Thymus (tissue), 11 donors: ENCODE measurements around the gene MS4A7. TPM values are rescaled to one million over a fixed set of nuclear protein-coding genes. Genes with fewer than 3 reads are reported as not detected.

Source experiments
- DNase-seq, 9 donors: peaks; one replicate each; pipeline ENCODE4 v3.0.0-alpha.2; 2013; ENCODE audit warnings: low spot score in 9 of 9, low read depth in 6 of 9, missing footprints in 1 of 9
- H3K27ac ChIP-seq, 2 donors: one replicate each; pipeline ENCODE4 v1.5.1; 2013; ENCODE audit warnings: control low read depth in 1 of 2, low read depth in 1 of 2, low read length in 1 of 2, mild to moderate bottlenecking in 1 of 2, moderate library complexity in 1 of 2
- H3K27me3 ChIP-seq, 2 donors: one replicate each; pipeline ENCODE4 v1.5.1; 2013; ENCODE audit warnings: low read length in 1 of 2; ENCODE audit not compliant: control insufficient read depth in 2 of 2, insufficient read depth in 1 of 2
- H3K36me3 ChIP-seq, 2 donors: one replicate each; pipeline ENCODE4 v1.5.1; 2013; ENCODE audit warnings: low read length in 1 of 2, mild to moderate bottlenecking in 1 of 2, moderate library complexity in 1 of 2; ENCODE audit not compliant: control insufficient read depth in 2 of 2, insufficient read depth in 2 of 2
- H3K4me1 ChIP-seq, 2 donors: one replicate each; pipeline ENCODE4 v1.5.1; 2013; ENCODE audit warnings: low read length in 2 of 2; ENCODE audit not compliant: control insufficient read depth in 2 of 2, insufficient read depth in 2 of 2
- H3K4me3 ChIP-seq, 2 donors: one replicate each; pipeline ENCODE4 v1.5.1; 2013; ENCODE audit warnings: low read length in 2 of 2, control low read depth in 1 of 2, mild to moderate bottlenecking in 1 of 2
- H3K9me3 ChIP-seq, 2 donors: one replicate each; pipeline ENCODE4 v1.5.1; 2013; ENCODE audit warnings: low read length in 1 of 2, mild to moderate bottlenecking in 1 of 2; ENCODE audit not compliant: control insufficient read depth in 2 of 2, insufficient read depth in 1 of 2
- WGBS: extraction: QIAGEN DNeasy Blood & Tissue Kit; methylation state at CpG from one replicate; pipeline ENCODE4 v1.1.7; 2013; 5-methylcytosine and 5-hydroxymethylcytosine counted together
- polyA plus RNA-seq: library from polyadenylated mRNA; stranded (reverse); fragments of 200-250 nt; gene quantifications from one replicate; pipeline ENCODE4 v1.2.3, GENCODE V29; 2013
- total RNA-seq: library from RNA; stranded (reverse); fragments of 120-200 nt; gene quantifications from one replicate; pipeline ENCODE4 v1.2.4, GENCODE V29; 2013
- donor health status: healthy.

Gene MS4A7
- total and polyA plus RNA-seq, 2 donors = 13.4 to 21.8 TPM

- no peak for DNase-seq
- no peak overlapping the region for H3K4me3 ChIP-seq
- no peaks in the 10 kb centered on the region for H3K27me3 ChIP-seq
- no peaks in the 10 kb centered on the region for H3K9me3 ChIP-seq
- H3K4me1 ChIP-seq = no peaks in the 10 kb centered on the region
- no peak overlapping the region for H3K27ac ChIP-seq
- no peaks in the 10 kb centered on the region for H3K36me3 ChIP-seq
- 59% methylated on average over 2 of the region's 2 CpGs for WGBS
Observed at GRCh38 chr11:60367009-60367408, 11.3 kb upstream of the MS4A7 start.

- H3K27me3 ChIP-seq = no peaks in the 10 kb centered on the region
- no peaks in the 10 kb centered on the region for H3K4me1 ChIP-seq
- no peaks in the 10 kb centered on the region for H3K9me3 ChIP-seq
- no peak for DNase-seq
- H3K4me3 ChIP-seq = no peak overlapping the region
- 93% methylated on average over 19 of the region's 19 CpGs for WGBS
- H3K36me3 ChIP-seq = no peaks in the 10 kb centered on the region
- H3K27ac ChIP-seq = no peak overlapping the region
Observed at GRCh38 chr11:60367896-60368295, 10.4 kb upstream of the MS4A7 start.

GRCh38 chr11:60370252-60370810 is 8.0 kb upstream of the MS4A7 start:
- no peaks in the 10 kb centered on the region for H3K4me1 ChIP-seq
- no peaks in the 10 kb centered on the region for H3K36me3 ChIP-seq
- no peak overlapping the region for H3K27ac ChIP-seq
- no peak for DNase-seq
- no peaks in the 10 kb centered on the region for H3K9me3 ChIP-seq
- H3K4me3 ChIP-seq = no peak overlapping the region
- no peaks in the 10 kb centered on the region for H3K27me3 ChIP-seq
- WGBS = 88% methylated on average over 2 of the region's 2 CpGs

- Histone ChIP-seq H3K27me3 (no peaks in the 10 kb centered on the region), H3K36me3 (no peaks in the 10 kb centered on the region), H3K27ac (no peak overlapping the region), H3K9me3 (no peaks in the 10 kb centered on the region), H3K4me1 (no peaks in the 10 kb centered on the region), H3K4me3 (no peak overlapping the region)
- WGBS = 95% methylated on average over 5 of the region's 5 CpGs
- no peak for DNase-seq
Observed at GRCh38 chr11:60370811-60371298, 7.5 kb upstream of the MS4A7 start.

GRCh38 chr11:60371386-60371785 is 6.9 kb upstream of the MS4A7 start:
- no peaks in the 10 kb centered on the region for H3K4me1 ChIP-seq
- no peak overlapping the region for H3K4me3 ChIP-seq
- no peak for DNase-seq
- no peak overlapping the region for H3K27ac ChIP-seq
- H3K27me3 ChIP-seq = no peaks in the 10 kb centered on the region
- H3K36me3 ChIP-seq = no peaks in the 10 kb centered on the region
- 86% methylated on average over 3 of the region's 3 CpGs for WGBS
- no peaks in the 10 kb centered on the region for H3K9me3 ChIP-seq

GRCh38 chr11:60371854-60372253 is 6.5 kb upstream of the MS4A7 start:
- no peak for DNase-seq
- H3K4me1 ChIP-seq = no peaks in the 10 kb centered on the region
- H3K4me3 ChIP-seq = no peak overlapping the region
- 88% methylated on average over 1 of the region's 1 CpG for WGBS
- no peaks in the 10 kb centered on the region for H3K36me3 ChIP-seq
- H3K9me3 ChIP-seq = no peaks in the 10 kb centered on the region
- no peak overlapping the region for H3K27ac ChIP-seq
- no peaks in the 10 kb centered on the region for H3K27me3 ChIP-seq

- WGBS = 97% methylated on average over 3 of the region's 3 CpGs
- Histone ChIP-seq H3K4me1 (no peaks in the 10 kb centered on the region), H3K4me3 (no peak overlapping the region), H3K27ac (no peak overlapping the region), H3K27me3 (no peaks in the 10 kb centered on the region), H3K36me3 (no peaks in the 10 kb centered on the region), H3K9me3 (no peaks in the 10 kb centered on the region)
- DNase-seq = no peak
Observed at GRCh38 chr11:60372767-60373166, 5.6 kb upstream of the MS4A7 start.

- H3K36me3 ChIP-seq = no peaks in the 10 kb centered on the region
- H3K9me3 ChIP-seq = no peaks in the 10 kb centered on the region
- H3K27me3 ChIP-seq = no peaks in the 10 kb centered on the region
- DNase-seq = no peak
- H3K4me3 ChIP-seq = no peak overlapping the region
- no peak overlapping the region for H3K27ac ChIP-seq
- WGBS = 98% methylated on average over 3 of the region's 3 CpGs
- no peaks in the 10 kb centered on the region for H3K4me1 ChIP-seq
Observed at GRCh38 chr11:60375316-60375715, 3.0 kb upstream of the MS4A7 start.

GRCh38 chr11:60376601-60377000 is 1.7 kb upstream of the MS4A7 start:
- Histone ChIP-seq H3K27ac (no peak overlapping the region), H3K4me3 (no peak overlapping the region), H3K4me1 (no peaks in the 10 kb centered on the region), H3K36me3 (no peaks in the 10 kb centered on the region), H3K27me3 (no peaks in the 10 kb centered on the region), H3K9me3 (no peaks in the 10 kb centered on the region)
- WGBS = 98% methylated on average over 3 of the region's 3 CpGs
- DNase-seq = no peak
